Liver (tissue), 9 donors: Measurements from ENCODE around the gene KIF17. TPM values are rescaled to one million over a fixed set of nuclear protein-coding genes. Genes with fewer than 3 reads are reported as not detected.

Experiments used
- DNase-seq: peaks from one replicate; pipeline ENCODE4 v3.0.0-alpha.2; 2017; ENCODE audit warnings: low spot score
- H3K27ac ChIP-seq, 2 donors: one replicate each; pipeline ENCODE4 v1.7.0; 2013; ENCODE audit warnings: inconsistent platforms in 2 of 2, low read length in 2 of 2, control low read depth in 1 of 2, low read depth in 1 of 2, mild to moderate bottlenecking in 1 of 2
- H3K27me3 ChIP-seq, 4 donors: one replicate each; pipeline versions ENCODE4 v1.6.1 to v1.7.0; 2013; ENCODE audit warnings: low read length in 3 of 4, inconsistent platforms in 1 of 4, mild to moderate bottlenecking in 1 of 4, moderate library complexity in 1 of 4; ENCODE audit not compliant: control insufficient read depth in 4 of 4, insufficient read depth in 4 of 4
- H3K36me3 ChIP-seq, 4 donors: one replicate each; pipeline versions ENCODE4 v1.6.1 to v1.7.0; 2013; ENCODE audit warnings: low read length in 3 of 4, mild to moderate bottlenecking in 3 of 4, low read depth in 1 of 4, moderate library complexity in 1 of 4; ENCODE audit not compliant: control insufficient read depth in 4 of 4, insufficient read depth in 3 of 4
- H3K4me1 ChIP-seq, 4 donors: one replicate each; pipeline versions ENCODE4 v1.6.1 to v1.7.0; 2013; ENCODE audit warnings: low read length in 3 of 4, mild to moderate bottlenecking in 3 of 4, moderate library complexity in 1 of 4; ENCODE audit not compliant: control insufficient read depth in 4 of 4, insufficient read depth in 4 of 4
- H3K4me3 ChIP-seq, 3 donors: one replicate each; pipeline versions ENCODE4 v1.6.1 to v1.7.0; 2013; ENCODE audit warnings: low read length in 3 of 3, control low read depth in 1 of 3, low read depth in 1 of 3, mild to moderate bottlenecking in 1 of 3
- H3K9ac ChIP-seq, 2 donors: one replicate each; pipeline ENCODE4 v1.7.0; 2013; ENCODE audit warnings: low read length in 2 of 2, mild to moderate bottlenecking in 2 of 2, moderate library complexity in 2 of 2, control low read depth in 1 of 2, low read depth in 1 of 2
- H3K9me3 ChIP-seq, 4 donors: one replicate each; pipeline versions ENCODE4 v1.6.1 to v1.7.0; 2013; ENCODE audit warnings: low read length in 3 of 4; ENCODE audit not compliant: control insufficient read depth in 4 of 4
- EGR1 ChIP-seq, 2 donors: IDR thresholded peaks; 2 replicates each; pipeline ENCODE4 v1.6.1; 2016 to 2018; ENCODE audit warnings: antibody characterized with exemption in 2 of 2, low read depth in 2 of 2
- FOXA1 ChIP-seq: IDR thresholded peaks from 2 replicates; pipeline ENCODE4 v1.6.1; 2016; ENCODE audit warnings: antibody characterized with exemption
- FOXA2 ChIP-seq: IDR thresholded peaks from 2 replicates; pipeline ENCODE4 v1.6.1; 2016; ENCODE audit warnings: antibody characterized with exemption
- GABPA ChIP-seq, 2 donors: IDR thresholded peaks in 1 of 2; conservative IDR thresholded peaks in 1 of 2; 2 replicates each; pipeline ENCODE4 v1.6.1; 2016; ENCODE audit warnings: antibody characterized with exemption in 2 of 2, mild to moderate bottlenecking in 1 of 2, moderate library complexity in 1 of 2
- HNF4A ChIP-seq, 2 donors: conservative IDR thresholded peaks; 2 replicates each; pipeline ENCODE4 v1.6.1; 2016; ENCODE audit warnings: antibody characterized with exemption in 2 of 2, mild to moderate bottlenecking in 2 of 2
- JUND ChIP-seq, 2 donors: IDR thresholded peaks; 2 replicates each; pipeline ENCODE4 v1.6.1; 2016; ENCODE audit warnings: antibody characterized with exemption in 2 of 2
- MAX ChIP-seq: IDR thresholded peaks from 2 replicates; pipeline ENCODE4 v1.6.1; 2016; ENCODE audit warnings: antibody characterized with exemption
- NR2F2 ChIP-seq: IDR thresholded peaks from 2 replicates; pipeline ENCODE4 v1.6.1; 2016; ENCODE audit warnings: antibody characterized with exemption
- RAD21 ChIP-seq, 2 donors: IDR thresholded peaks; 2 replicates each; pipeline ENCODE4 v1.6.1; 2016; ENCODE audit warnings: antibody characterized with exemption in 2 of 2, mild to moderate bottlenecking in 2 of 2
- REST ChIP-seq: IDR thresholded peaks from 2 replicates; pipeline ENCODE4 v1.6.1; 2016; ENCODE audit warnings: antibody characterized with exemption, mild to moderate bottlenecking
- RXRA ChIP-seq, 2 donors: IDR thresholded peaks; 2 replicates each; pipeline ENCODE4 v1.6.1; 2017 to 2018; ENCODE audit warnings: antibody characterized with exemption in 2 of 2, mild to moderate bottlenecking in 1 of 2
- SP1 ChIP-seq: IDR thresholded peaks from 2 replicates; pipeline ENCODE4 v1.6.1; 2018; ENCODE audit warnings: antibody characterized with exemption, mild to moderate bottlenecking
- TAF1 ChIP-seq: conservative IDR thresholded peaks from 2 replicates; pipeline ENCODE4 v1.6.1; 2016; ENCODE audit warnings: antibody characterized with exemption, mild to moderate bottlenecking
- YY1 ChIP-seq: IDR thresholded peaks from 2 replicates; pipeline ENCODE4 v1.6.1; 2016; ENCODE audit warnings: antibody characterized with exemption, mild to moderate bottlenecking
- WGBS: extraction: QIAGEN DNeasy Blood & Tissue Kit; methylation state at CpG from one replicate; pipeline ENCODE4 v1.1.7; 2013; 5-methylcytosine and 5-hydroxymethylcytosine counted together
- polyA plus RNA-seq, 2 donors: library from polyadenylated mRNA; stranded (reverse) in 1 of 2; unstranded in 1 of 2; fragments of 200-250 nt in 1 of 2; fragments of >200 nt in 1 of 2; fragmentation: Nextera tagmentation in 1 of 2; extraction: Ambion mirVana in 1 of 2; gene quantifications; one replicate each; pipeline versions ENCODE4 v1.2.1 to v1.2.3, GENCODE V29; 2013 to 2015
- total RNA-seq, 2 donors: library from RNA; depleted of rRNA; stranded (reverse); fragments of >200 nt; gene quantifications; one replicate each; pipeline ENCODE4 v1.2.3, GENCODE V29; 2014
- TF ChIP-seq, protein P1 (sequence below): IDR thresholded peaks from 2 replicates; pipeline ENCODE4 v1.6.1; 2016; ENCODE audit warnings: antibody characterized with exemption
- TF ChIP-seq, protein P2 (sequence below): fragments of 150-350 bp; IDR thresholded peaks from 2 replicates; pipeline ENCODE4 v1.5.1; 2017; ENCODE audit warnings: improper control_type of control experiment, low read depth, low read length; ENCODE audit not compliant: missing input control
- donor health status: healthy.
- donor health status: healthy.
- donor health status: healthy.
- donor health status: healthy.
- donor health status: healthy.

The KIF17 gene
- total and polyA plus RNA-seq, 4 donors = 1.0 to 2.7 (median 2.0) TPM

DNA sequence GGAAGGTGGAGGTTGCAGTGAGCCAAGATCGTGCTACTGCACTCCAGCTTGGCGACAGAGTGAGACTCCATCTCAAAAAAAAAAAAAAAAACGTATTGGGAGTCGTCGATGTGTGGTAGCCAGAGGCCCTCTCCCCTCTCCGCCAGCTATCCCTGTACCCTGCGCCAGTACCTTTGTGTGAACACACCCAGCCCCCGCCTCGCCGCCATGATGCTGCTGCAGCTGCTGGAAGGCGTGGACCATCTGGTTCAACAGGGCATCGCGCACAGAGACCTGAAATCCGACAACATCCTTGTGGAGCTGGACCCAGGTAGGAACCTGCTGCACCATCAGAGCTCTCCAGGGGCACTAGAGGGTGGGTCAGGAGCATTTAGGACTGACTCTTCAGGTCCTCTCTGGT, 72.4 kb downstream of the KIF17 start:
- DNase-seq = no peak
- Histone ChIP-seq H3K4me1 (no peaks in the 10 kb centered on the region), H3K4me3 (no peak overlapping the region), H3K27me3 (no peaks in the 10 kb centered on the region), H3K27ac (no peak overlapping the region), H3K9ac (no peak overlapping the region), H3K36me3 (peaks cover 8 to 65% (median 47%) of the 10 kb centered on the region in 4 donors), H3K9me3 (no peaks in the 10 kb centered on the region)
- no peak for TF ChIP-seq REST
- TF ChIP-seq NR2F2 = no peak
- TF ChIP-seq RXRA (IDR thresholded peaks at IDR 0.05) = no peak
- no peak for TF ChIP-seq FOXA2
- TF ChIP-seq JUND (IDR thresholded peaks at IDR 0.05) = no peak
- TF ChIP-seq MAX = no peak
- no peak for TF ChIP-seq EGR1 (IDR thresholded peaks at IDR 0.05; ENCODE audit: low read depth in 2 of 2)
- TF ChIP-seq, protein P1, sequence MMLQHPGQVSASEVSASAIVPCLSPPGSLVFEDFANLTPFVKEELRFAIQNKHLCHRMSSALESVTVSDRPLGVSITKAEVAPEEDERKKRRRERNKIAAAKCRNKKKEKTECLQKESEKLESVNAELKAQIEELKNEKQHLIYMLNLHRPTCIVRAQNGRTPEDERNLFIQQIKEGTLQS = no peak
- TF ChIP-seq RAD21 (IDR thresholded peaks at IDR 0.05) = no peak
- no peak for TF ChIP-seq GABPA (IDR thresholded peaks at IDR 0.05 in 1 of 2, conservative IDR thresholded peaks at IDR 0.05 in 1 of 2)
- no peak for TF ChIP-seq FOXA1
- TF ChIP-seq, protein P2, sequence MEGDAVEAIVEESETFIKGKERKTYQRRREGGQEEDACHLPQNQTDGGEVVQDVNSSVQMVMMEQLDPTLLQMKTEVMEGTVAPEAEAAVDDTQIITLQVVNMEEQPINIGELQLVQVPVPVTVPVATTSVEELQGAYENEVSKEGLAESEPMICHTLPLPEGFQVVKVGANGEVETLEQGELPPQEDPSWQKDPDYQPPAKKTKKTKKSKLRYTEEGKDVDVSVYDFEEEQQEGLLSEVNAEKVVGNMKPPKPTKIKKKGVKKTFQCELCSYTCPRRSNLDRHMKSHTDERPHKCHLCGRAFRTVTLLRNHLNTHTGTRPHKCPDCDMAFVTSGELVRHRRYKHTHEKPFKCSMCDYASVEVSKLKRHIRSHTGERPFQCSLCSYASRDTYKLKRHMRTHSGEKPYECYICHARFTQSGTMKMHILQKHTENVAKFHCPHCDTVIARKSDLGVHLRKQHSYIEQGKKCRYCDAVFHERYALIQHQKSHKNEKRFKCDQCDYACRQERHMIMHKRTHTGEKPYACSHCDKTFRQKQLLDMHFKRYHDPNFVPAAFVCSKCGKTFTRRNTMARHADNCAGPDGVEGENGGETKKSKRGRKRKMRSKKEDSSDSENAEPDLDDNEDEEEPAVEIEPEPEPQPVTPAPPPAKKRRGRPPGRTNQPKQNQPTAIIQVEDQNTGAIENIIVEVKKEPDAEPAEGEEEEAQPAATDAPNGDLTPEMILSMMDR = no peak
- no peak for TF ChIP-seq YY1
- 88% methylated on average over 14 of the region's 14 CpGs for WGBS

GRCh38 chr1:20644416-20644815, 73.4 kb downstream of the KIF17 start:
- Histone ChIP-seq H3K9ac (no peak overlapping the region), H3K9me3 (no peaks in the 10 kb centered on the region), H3K4me3 (no peak overlapping the region), H3K36me3 (peaks cover 8 to 60% (median 49%) of the 10 kb centered on the region in 4 donors), H3K4me1 (no peaks in the 10 kb centered on the region), H3K27ac (no peak overlapping the region), H3K27me3 (no peaks in the 10 kb centered on the region)
- 95% methylated on average over 13 of the region's 13 CpGs for WGBS
- TF ChIP-seq GABPA (IDR thresholded peaks at IDR 0.05 in 1 of 2, conservative IDR thresholded peaks at IDR 0.05 in 1 of 2) = no peak
- TF ChIP-seq SP1 = no peak
- TF ChIP-seq TAF1 = no peak
- no peak for TF ChIP-seq HNF4A (conservative IDR thresholded peaks at IDR 0.05)
- no peak for TF ChIP-seq FOXA1
- TF ChIP-seq NR2F2 = no peak
- TF ChIP-seq YY1 = no peak
- TF ChIP-seq EGR1 (IDR thresholded peaks at IDR 0.05; ENCODE audit: low read depth in 2 of 2) = no peak
- DNase-seq = no peak
